ENCODE measurements around the gene DNAJC7. TPM values are rescaled to one million over a fixed set of nuclear protein-coding genes. Genes with fewer than 3 reads are reported as not detected.

Gene DNAJC7
- total RNA-seq, 1 donor from 2014 or later = 126 TPM

GRCh38 chr17:42000413-42001133 is 16.7 kb downstream of the DNAJC7 start:
- DNase-seq (ENCODE audit: low read depth, low spot score) = no peak
- H3K27ac Mint-ChIP-seq (ENCODE audit: unreplicated experiment) = no peak overlapping the region
- H3K27me3 Mint-ChIP-seq (ENCODE audit: low read depth) = no peaks in the 10 kb centered on the region
- peaks cover 25% of the 10 kb centered on the region for H3K4me1 Mint-ChIP-seq
- peaks cover 12% of the 10 kb centered on the region for H3K36me3 Mint-ChIP-seq (ENCODE audit: low read depth)
- H3K9me3 Mint-ChIP-seq = no peaks in the 10 kb centered on the region
- TF ChIP-seq CTCF (conservative IDR thresholded peaks at IDR 0.05) = no peak
- no peak overlapping the region for H3K4me3 Mint-ChIP-seq

GRCh38 chr17:41998497-41998896 is 18.7 kb downstream of the DNAJC7 start:
- Mint-ChIP-seq H3K4me1 (peaks cover 14% of the 10 kb centered on the region), H3K36me3 (ENCODE audit: low read depth) (peaks cover 16% of the 10 kb centered on the region), H3K27ac (ENCODE audit: unreplicated experiment) (no peak overlapping the region), H3K4me3 (no peak overlapping the region), H3K27me3 (ENCODE audit: low read depth) (no peaks in the 10 kb centered on the region), H3K9me3 (no peaks in the 10 kb centered on the region)
- no peak for TF ChIP-seq CTCF (conservative IDR thresholded peaks at IDR 0.05)
- DNase-seq (ENCODE audit: low read depth, low spot score) = no peak

DNA sequence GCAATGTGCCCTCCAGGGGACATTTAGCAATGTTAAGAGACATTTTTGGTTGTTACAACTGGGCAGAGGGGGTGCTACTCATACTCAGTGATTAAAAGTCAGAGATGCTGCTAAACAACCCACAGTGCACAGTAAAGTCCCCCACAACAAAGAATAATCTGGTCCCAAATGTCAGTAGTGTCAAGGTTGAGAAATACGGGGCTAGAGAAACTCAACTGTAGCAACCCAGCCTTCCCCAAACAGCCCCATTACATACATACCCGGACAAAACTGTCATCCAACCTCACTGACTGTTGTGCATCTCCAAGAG is 20.4 kb downstream of the DNAJC7 start:
- Mint-ChIP-seq H3K9me3 (no peaks in the 10 kb centered on the region), H3K27me3 (ENCODE audit: low read depth) (no peaks in the 10 kb centered on the region), H3K36me3 (ENCODE audit: low read depth) (peaks cover 15% of the 10 kb centered on the region), H3K4me1 (peaks cover 7% of the 10 kb centered on the region), H3K4me3 (no peak overlapping the region), H3K27ac (ENCODE audit: unreplicated experiment) (no peak overlapping the region)
- TF ChIP-seq CTCF (conservative IDR thresholded peaks at IDR 0.05) = no peak
- no peak for DNase-seq (ENCODE audit: low read depth, low spot score)

DNA sequence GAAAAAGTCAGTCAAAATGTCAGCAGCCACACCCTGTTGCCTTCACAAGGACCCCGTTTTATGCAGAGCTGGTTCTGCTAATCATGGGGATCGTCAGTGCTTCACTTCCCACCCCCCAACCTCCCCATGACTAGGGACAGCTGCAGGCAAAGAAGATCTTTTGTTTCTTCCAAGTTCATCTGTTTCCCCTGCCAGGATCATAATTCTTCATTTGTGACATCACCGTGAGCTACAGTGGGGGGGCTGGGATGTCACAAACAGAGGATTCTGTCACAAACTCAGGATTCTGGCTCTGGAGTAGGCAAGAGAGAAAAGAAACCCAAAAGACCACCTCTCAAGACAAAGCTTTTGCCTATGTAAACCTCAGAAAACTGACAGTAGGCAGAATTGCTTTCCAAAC is 24.7 kb downstream of the DNAJC7 start:
- H3K4me3 Mint-ChIP-seq = no peak overlapping the region
- H3K27me3 Mint-ChIP-seq (ENCODE audit: low read depth) = no peaks in the 10 kb centered on the region
- no peak for DNase-seq (ENCODE audit: low read depth, low spot score)
- H3K9me3 Mint-ChIP-seq = no peaks in the 10 kb centered on the region
- peaks cover 7% of the 10 kb centered on the region for H3K4me1 Mint-ChIP-seq
- peaks cover 14% of the 10 kb centered on the region for H3K36me3 Mint-ChIP-seq (ENCODE audit: low read depth)
- TF ChIP-seq CTCF (conservative IDR thresholded peaks at IDR 0.05) = no peak
- H3K27ac Mint-ChIP-seq (ENCODE audit: unreplicated experiment) = peak overlapping the region; percentile 23

GRCh38 chr17:41989702-41990419 is 27.4 kb downstream of the DNAJC7 start:
- no peak for TF ChIP-seq CTCF (conservative IDR thresholded peaks at IDR 0.05)
- Mint-ChIP-seq H3K36me3 (ENCODE audit: low read depth) (peaks cover 7% of the 10 kb centered on the region), H3K4me1 (peaks cover 7% of the 10 kb centered on the region), H3K27ac (ENCODE audit: unreplicated experiment) (no peak overlapping the region), H3K9me3 (no peaks in the 10 kb centered on the region), H3K4me3 (no peak overlapping the region), H3K27me3 (ENCODE audit: low read depth) (no peaks in the 10 kb centered on the region)
- DNase-seq (ENCODE audit: low read depth, low spot score) = no peak
